ENCODE measurements around the gene PGGT1B. TPM values are rescaled to one million over a fixed set of nuclear protein-coding genes. Genes with fewer than 3 reads are reported as not detected.
"Not testable (repeated sequence)": the region's sequence is repeated elsewhere in the genome, so short reads cannot be mapped to it uniquely, and the experiment has no call there.

The PGGT1B gene
- total RNA-seq, 4 donors from 2014 or later, result 2.3 to 35.5 (median 19.3) TPM

- peak overlapping the region; percentile 69 to 80 for H3K27ac ChIP-seq
- peak overlapping the region; percentile 66 to 83 for H3K4me3 ChIP-seq
- TF ChIP-seq CTCF (IDR thresholded peaks at IDR 0.05), result no peak
- no peak for TF ChIP-seq POLR2A (IDR thresholded peaks at IDR 0.05)
- intact Hi-C loops (cut with DNase I; ENCODE audit: low total_unique reads), result no loop called here
- DNase-seq, result no peak
- no peaks in the 10 kb centered on the region for H3K36me3 ChIP-seq
- no peaks in the 10 kb centered on the region for H3K4me1 ChIP-seq
- no peaks in the 10 kb centered on the region for H3K27me3 ChIP-seq
- no peaks in the 10 kb centered on the region for H3K9me3 ChIP-seq
Observed at GRCh38 chr5:115262011-115262320, 711 bp downstream of the PGGT1B start.

- intact Hi-C loops (cut with DNase I; ENCODE audit: low total_unique reads), result no loop called here
- Histone ChIP-seq H3K4me1 (no peaks in the 10 kb centered on the region), H3K27me3 (no peaks in the 10 kb centered on the region), H3K36me3 (no peaks in the 10 kb centered on the region), H3K4me3 (no peak overlapping the region), H3K9me3 (no peaks in the 10 kb centered on the region), H3K27ac (no peak overlapping the region)
- no peak for TF ChIP-seq POLR2A (IDR thresholded peaks at IDR 0.05)
- no peak for TF ChIP-seq CTCF (IDR thresholded peaks at IDR 0.05)
- no peak for DNase-seq
Observed at GRCh38 chr5:115260248-115260647, 2.4 kb downstream of the PGGT1B start.

- intact Hi-C loops (cut with DNase I; ENCODE audit: low total_unique reads), result no loop called here
- no peak for TF ChIP-seq CTCF (IDR thresholded peaks at IDR 0.05)
- TF ChIP-seq POLR2A (IDR thresholded peaks at IDR 0.05), result no peak
- H3K4me3 ChIP-seq, result no peak overlapping the region
- H3K4me1 ChIP-seq, result no peaks in the 10 kb centered on the region
- H3K9me3 ChIP-seq, result no peaks in the 10 kb centered on the region
- no peak overlapping the region for H3K27ac ChIP-seq
- H3K27me3 ChIP-seq, result no peaks in the 10 kb centered on the region
- no peaks in the 10 kb centered on the region for H3K36me3 ChIP-seq
- no peak for DNase-seq
Observed at GRCh38 chr5:115257981-115258380, 4.7 kb downstream of the PGGT1B start.

GRCh38 chr5:115249379-115249778 is 13.3 kb downstream of the PGGT1B start:
- H3K9me3 ChIP-seq; H3K4me3 ChIP-seq; H3K4me1 ChIP-seq; DNase-seq; H3K27me3 ChIP-seq; H3K36me3 ChIP-seq; intact Hi-C loops (cut with DNase I; ENCODE audit: low total_unique reads); H3K27ac ChIP-seq: not testable (repeated sequence)

- no peaks in the 10 kb centered on the region for H3K27me3 ChIP-seq
- no peak for DNase-seq
- no peaks in the 10 kb centered on the region for H3K9me3 ChIP-seq
- no peak overlapping the region for H3K4me3 ChIP-seq
- TF ChIP-seq POLR2A (IDR thresholded peaks at IDR 0.05) (no peak), CTCF (IDR thresholded peaks at IDR 0.05) (peak; percentile 48 to 58 (median 50))
- no peak overlapping the region for H3K27ac ChIP-seq
- no peaks in the 10 kb centered on the region for H3K4me1 ChIP-seq
- H3K36me3 ChIP-seq, result no peaks in the 10 kb centered on the region
- intact Hi-C loops (cut with DNase I; ENCODE audit: low total_unique reads), result no loop called here
Observed at GRCh38 chr5:115246361-115246991, 16.2 kb downstream of the PGGT1B start.

GRCh38 chr5:115243412-115243811 is 19.3 kb downstream of the PGGT1B start:
- H3K36me3 ChIP-seq, result no peaks in the 10 kb centered on the region
- H3K9me3 ChIP-seq, result no peaks in the 10 kb centered on the region
- intact Hi-C loops (cut with DNase I; ENCODE audit: low total_unique reads), result no loop called here
- H3K4me3 ChIP-seq, result no peak overlapping the region
- DNase-seq, result no peak
- H3K27ac ChIP-seq, result no peak overlapping the region
- H3K27me3 ChIP-seq, result no peaks in the 10 kb centered on the region
- H3K4me1 ChIP-seq, result no peaks in the 10 kb centered on the region
- TF ChIP-seq POLR2A (IDR thresholded peaks at IDR 0.05), result no peak
- TF ChIP-seq CTCF (IDR thresholded peaks at IDR 0.05), result no peak

All from uterus (tissue), 4 donors.